Stimulated activated CD4-positive, alpha-beta T cell treated with anti-CD3 and anti-CD28 coated beads, Interleukin-2, amount 100 ng/mL, for 4 hours (primary cell): ENCODE measurements around the gene GSTM4.
A peak's percentile ranks its signal among the peaks of the same experiment; 100 is the strongest.
"Not testable (repeated sequence)": the region's sequence is repeated elsewhere in the genome, so short reads cannot be mapped to it uniquely, and the experiment has no call there.

ENCODE experiments used
- DNase-seq: peaks from one replicate; pipeline ENCODE4 v3.0.0-alpha.2; 2020; ENCODE audit warnings: low read depth

Gene GSTM4

GRCh38 chr1:109639063-109639840, 16.6 kb upstream of the GSTM4 start:
- no peak for DNase-seq

- no peak for DNase-seq
Observed at GRCh38 chr1:109639841-109640184, 16.1 kb upstream of the GSTM4 start.

GRCh38 chr1:109640285-109640865, 15.5 kb upstream of the GSTM4 start:
- peak; percentile 82 for DNase-seq

GRCh38 chr1:109641078-109641740, 14.7 kb upstream of the GSTM4 start:
- DNase-seq: no peak

GRCh38 chr1:109641861-109642260, 14.0 kb upstream of the GSTM4 start:
- DNase-seq: no peak

GRCh38 chr1:109642626-109643025, 13.3 kb upstream of the GSTM4 start:
- no peak for DNase-seq

- peak; percentile 75 for DNase-seq
Observed at GRCh38 chr1:109643385-109644230, 12.3 kb upstream of the GSTM4 start.

GRCh38 chr1:109644670-109645069, 11.2 kb upstream of the GSTM4 start:
- DNase-seq: no peak

GRCh38 chr1:109649491-109649914, 6.4 kb upstream of the GSTM4 start:
- DNase-seq: no peak

- no peak for DNase-seq
Observed at GRCh38 chr1:109650609-109651008, 5.3 kb upstream of the GSTM4 start.

- DNase-seq: no peak
Observed at GRCh38 chr1:109652402-109652801, 3.5 kb upstream of the GSTM4 start.

- DNase-seq: no peak
Observed at GRCh38 chr1:109653306-109653705, 2.6 kb upstream of the GSTM4 start.

GRCh38 chr1:109654519-109654918, 1.4 kb upstream of the GSTM4 start:
- no peak for DNase-seq

- DNase-seq: no peak
Observed at GRCh38 chr1:109657395-109657794, 1.5 kb downstream of the GSTM4 start.

GRCh38 chr1:109657970-109658369, 2.1 kb downstream of the GSTM4 start:
- no peak for DNase-seq

- DNase-seq: no peak
Observed at GRCh38 chr1:109658533-109659042, 2.7 kb downstream of the GSTM4 start.

GRCh38 chr1:109659145-109659544, 3.2 kb downstream of the GSTM4 start:
- DNase-seq: no peak

- no peak for DNase-seq
Observed at GRCh38 chr1:109659997-109660690, 4.2 kb downstream of the GSTM4 start.

GRCh38 chr1:109660691-109661026, 4.8 kb downstream of the GSTM4 start:
- not testable (repeated sequence) for DNase-seq

- DNase-seq: no peak
Observed at GRCh38 chr1:109661391-109661790, 5.5 kb downstream of the GSTM4 start.

- DNase-seq: no peak
Observed at GRCh38 chr1:109664671-109665070, 8.8 kb downstream of the GSTM4 start.
